D341Med (cell line): ENCODE data around the gene GRM8.
"Not testable (repeated sequence)": the region's sequence is repeated elsewhere in the genome, so short reads cannot be mapped to it uniquely, and the experiment has no call there.

Source experiments
- DNase-seq: peaks from one replicate; pipeline ENCODE4 v3.0.0; 2012; ENCODE audit warnings: low spot score

GRM8 gene

GRCh38 chr7:126908564-126908963, 344.2 kb downstream of the GRM8 start:
- not testable (repeated sequence) for DNase-seq

- DNase-seq = not testable (repeated sequence)
Observed at GRCh38 chr7:126907657-126908056, 345.1 kb downstream of the GRM8 start.

- not testable (repeated sequence) for DNase-seq
Observed at GRCh38 chr7:126905255-126905654, 347.5 kb downstream of the GRM8 start.

- DNase-seq = not testable (repeated sequence)
Observed at GRCh38 chr7:126901041-126901765, 351.5 kb downstream of the GRM8 start.

- not testable (repeated sequence) for DNase-seq
Observed at GRCh38 chr7:126887980-126888379, 364.8 kb downstream of the GRM8 start.

GRCh38 chr7:126887560-126887959, 365.2 kb downstream of the GRM8 start:
- DNase-seq = not testable (repeated sequence)

- not testable (repeated sequence) for DNase-seq
Observed at GRCh38 chr7:126882730-126883129, 370.0 kb downstream of the GRM8 start.

GRCh38 chr7:126881908-126882307, 370.8 kb downstream of the GRM8 start:
- not testable (repeated sequence) for DNase-seq

- DNase-seq = no peak
Observed at GRCh38 chr7:126881315-126881714, 371.4 kb downstream of the GRM8 start.

- DNase-seq = not testable (repeated sequence)
Observed at GRCh38 chr7:126876536-126876935, 376.2 kb downstream of the GRM8 start.

GRCh38 chr7:126856691-126857291, 395.9 kb downstream of the GRM8 start:
- peak; percentile 42 for DNase-seq

GRCh38 chr7:126845331-126845730, 407.4 kb downstream of the GRM8 start:
- DNase-seq = no peak

- DNase-seq = no peak
Observed at GRCh38 chr7:126843883-126844282, 408.9 kb downstream of the GRM8 start.

GRCh38 chr7:126843336-126843735, 409.4 kb downstream of the GRM8 start:
- DNase-seq = peak; percentile 14

GRCh38 chr7:126842451-126842850, 410.3 kb downstream of the GRM8 start:
- DNase-seq = peak; percentile 61

GRCh38 chr7:126840869-126841268, 411.9 kb downstream of the GRM8 start:
- DNase-seq = no peak

- DNase-seq = no peak
Observed at GRCh38 chr7:126839624-126840023, 413.1 kb downstream of the GRM8 start.

GRCh38 chr7:126838194-126838593, 414.5 kb downstream of the GRM8 start:
- DNase-seq = no peak

GRCh38 chr7:126831241-126831640, 421.5 kb downstream of the GRM8 start:
- DNase-seq = not testable (repeated sequence)

- DNase-seq = no peak
Observed at GRCh38 chr7:126820925-126821324, 431.8 kb downstream of the GRM8 start.

GRCh38 chr7:126819197-126819484, 433.6 kb downstream of the GRM8 start:
- no peak for DNase-seq

GRCh38 chr7:126818393-126819196, 434.1 kb downstream of the GRM8 start:
- DNase-seq = no peak

GRCh38 chr7:126809188-126809587, 443.6 kb downstream of the GRM8 start:
- no peak for DNase-seq
